ENCODE measurements around the gene SAMD1.
A peak's percentile ranks its signal among the peaks of the same experiment; 100 is the strongest.

Gene SAMD1

GRCh38 chr19:14127929-14128509, 37.5 kb upstream of the SAMD1 start:
- peak; percentile 53 for DNase-seq (ENCODE audit: low read depth)
- TF ChIP-seq CTCF (IDR thresholded peaks at IDR 0.05; ENCODE audit: low read depth, low read length, missing control alignments): no peak
- no peak overlapping the region for H3K4me3 ChIP-seq (ENCODE audit: low read depth, low read length)

- no peak overlapping the region for H3K4me3 ChIP-seq (ENCODE audit: low read depth, low read length)
- DNase-seq (ENCODE audit: low read depth): no peak
- TF ChIP-seq CTCF (IDR thresholded peaks at IDR 0.05; ENCODE audit: low read depth, low read length, missing control alignments): no peak
Observed at GRCh38 chr19:14127176-14127575, 36.6 kb upstream of the SAMD1 start.

- TF ChIP-seq CTCF (IDR thresholded peaks at IDR 0.05; ENCODE audit: low read depth, low read length, missing control alignments): no peak
- no peak overlapping the region for H3K4me3 ChIP-seq (ENCODE audit: low read depth, low read length)
- no peak for DNase-seq (ENCODE audit: low read depth)
Observed at GRCh38 chr19:14122924-14123323, 32.4 kb upstream of the SAMD1 start.

GRCh38 chr19:14120497-14120780, 29.9 kb upstream of the SAMD1 start:
- no peak for TF ChIP-seq CTCF (IDR thresholded peaks at IDR 0.05; ENCODE audit: low read depth, low read length, missing control alignments)

GRCh38 chr19:14119644-14120496, 29.3 kb upstream of the SAMD1 start:
- H3K4me3 ChIP-seq (ENCODE audit: low read depth, low read length): no peak overlapping the region
- TF ChIP-seq CTCF (IDR thresholded peaks at IDR 0.05; ENCODE audit: low read depth, low read length, missing control alignments): no peak
- no peak for DNase-seq (ENCODE audit: low read depth)

More at GRCh38 chr19:14120497-14120780, 29.9 kb upstream of the SAMD1 start:
- H3K4me3 ChIP-seq (ENCODE audit: low read depth, low read length): no peak overlapping the region
- DNase-seq (ENCODE audit: low read depth): no peak

- no peak overlapping the region for H3K4me3 ChIP-seq (ENCODE audit: low read depth, low read length)
- TF ChIP-seq CTCF (IDR thresholded peaks at IDR 0.05; ENCODE audit: low read depth, low read length, missing control alignments): no peak
- no peak for DNase-seq (ENCODE audit: low read depth)
Observed at GRCh38 chr19:14119146-14119545, 28.6 kb upstream of the SAMD1 start.
